Trophoblast cell (in vitro differentiated cells and primary cell): ENCODE results near the gene CDK10.

Experiments
- DNase-seq, 2 donors: peaks; one replicate each; pipeline ENCODE4 v3.0.0-alpha.2; 2016
- H2AFZ ChIP-seq: 2 replicates; pipeline ENCODE4 v1.6.1; 2013; ENCODE audit warnings: low read length, moderate library complexity, mild to moderate bottlenecking; ENCODE audit not compliant: insufficient read depth, poor library complexity
- H2AK5ac ChIP-seq: 2 replicates; pipeline ENCODE4 v1.6.1; 2013; ENCODE audit warnings: mild to moderate bottlenecking, low read length
- H2BK120ac ChIP-seq: 2 replicates; pipeline ENCODE4 v1.6.1; 2013; ENCODE audit warnings: low read length, mild to moderate bottlenecking, moderate library complexity; ENCODE audit not compliant: insufficient read depth, poor library complexity
- H2BK12ac ChIP-seq: 2 replicates; pipeline ENCODE4 v1.6.1; 2013; ENCODE audit warnings: mild to moderate bottlenecking, low read length, moderate library complexity
- H2BK5ac ChIP-seq: 2 replicates; pipeline ENCODE4 v1.6.1; 2013; ENCODE audit warnings: low read length, low read depth, moderate library complexity, mild to moderate bottlenecking; ENCODE audit not compliant: poor library complexity
- H3K14ac ChIP-seq: 2 replicates; pipeline ENCODE4 v1.6.1; 2013; ENCODE audit warnings: mild to moderate bottlenecking, low read length
- H3K18ac ChIP-seq: 2 replicates; pipeline ENCODE4 v1.6.1; 2013; ENCODE audit warnings: mild to moderate bottlenecking, low read length
- H3K23ac ChIP-seq: 2 replicates; pipeline ENCODE4 v1.6.1; 2013; ENCODE audit warnings: low read length
- H3K27ac ChIP-seq: 2 replicates; pipeline ENCODE4 v1.5.1; 2013; ENCODE audit warnings: low read depth, mild to moderate bottlenecking, inconsistent platforms, low read length, moderate library complexity
- H3K27me3 ChIP-seq: 2 replicates; pipeline ENCODE4 v1.6.1; 2013; ENCODE audit warnings: inconsistent platforms, mild to moderate bottlenecking, low read length, moderate library complexity; ENCODE audit not compliant: insufficient read depth
- H3K36me3 ChIP-seq, 2 experiments: 1 replicate in 1 of 2; 2 replicates in 1 of 2; pipeline ENCODE4 v1.6.1; 2013; ENCODE audit warnings: low read length in 2 of 2, mild to moderate bottlenecking in 2 of 2, moderate library complexity in 1 of 2; ENCODE audit not compliant: insufficient read depth in 2 of 2, control insufficient read depth in 1 of 2
- H3K4ac ChIP-seq: 2 replicates; pipeline ENCODE4 v1.6.1; 2013; ENCODE audit warnings: low read depth, mild to moderate bottlenecking, low read length, moderate library complexity
- H3K4me1 ChIP-seq, 2 experiments: 1 replicate in 1 of 2; 2 replicates in 1 of 2; pipeline ENCODE4 v1.6.1; 2013; ENCODE audit warnings: low read length in 2 of 2, mild to moderate bottlenecking in 2 of 2, moderate library complexity in 1 of 2; ENCODE audit not compliant: insufficient read depth in 2 of 2, control insufficient read depth in 1 of 2
- H3K4me2 ChIP-seq: 2 replicates; pipeline ENCODE4 v1.6.1; 2013; ENCODE audit warnings: inconsistent platforms, mild to moderate bottlenecking, low read length, moderate library complexity
- H3K4me3 ChIP-seq: 2 replicates; pipeline ENCODE4 v1.5.1; 2013; ENCODE audit warnings: mild to moderate bottlenecking, low read depth, low read length, inconsistent platforms
- H3K79me1 ChIP-seq: one replicate; pipeline ENCODE4 v1.6.1; 2013; ENCODE audit warnings: low read length
- H3K79me2 ChIP-seq: 2 replicates; pipeline ENCODE4 v1.6.1; 2013; ENCODE audit warnings: low read length, mild to moderate bottlenecking; ENCODE audit not compliant: control insufficient read depth, insufficient read depth, poor library complexity
- H3K9ac ChIP-seq: 2 replicates; pipeline ENCODE4 v1.6.1; 2013; ENCODE audit warnings: mild to moderate bottlenecking, low read length
- H3K9me3 ChIP-seq: 2 replicates; pipeline ENCODE4 v1.6.1; 2013; ENCODE audit warnings: low read depth, mild to moderate bottlenecking, control low read depth, inconsistent platforms, low read length; ENCODE audit not compliant: insufficient read depth
- H4K12ac ChIP-seq: 2 replicates; pipeline ENCODE4 v1.6.1; 2013; ENCODE audit warnings: low read depth, mild to moderate bottlenecking, low read length, moderate library complexity
- H4K8ac ChIP-seq: 2 replicates; pipeline ENCODE4 v1.6.1; 2013; ENCODE audit warnings: low read depth, mild to moderate bottlenecking, low read length, moderate library complexity
- H4K91ac ChIP-seq: one replicate; pipeline ENCODE4 v1.6.1; 2013; ENCODE audit warnings: low read depth, mild to moderate bottlenecking, low read length, moderate library complexity
- WGBS: extraction: QIAGEN DNeasy Blood & Tissue Kit; methylation state at CpG from one replicate; pipeline ENCODE4 v1.1.7; 2013; ENCODE audit warnings: missing lambda C conversion rate; ENCODE audit not compliant: insufficient read length, insufficient coverage; ENCODE audit errors: extremely low coverage; 5-methylcytosine and 5-hydroxymethylcytosine counted together

Gene CDK10

DNA sequence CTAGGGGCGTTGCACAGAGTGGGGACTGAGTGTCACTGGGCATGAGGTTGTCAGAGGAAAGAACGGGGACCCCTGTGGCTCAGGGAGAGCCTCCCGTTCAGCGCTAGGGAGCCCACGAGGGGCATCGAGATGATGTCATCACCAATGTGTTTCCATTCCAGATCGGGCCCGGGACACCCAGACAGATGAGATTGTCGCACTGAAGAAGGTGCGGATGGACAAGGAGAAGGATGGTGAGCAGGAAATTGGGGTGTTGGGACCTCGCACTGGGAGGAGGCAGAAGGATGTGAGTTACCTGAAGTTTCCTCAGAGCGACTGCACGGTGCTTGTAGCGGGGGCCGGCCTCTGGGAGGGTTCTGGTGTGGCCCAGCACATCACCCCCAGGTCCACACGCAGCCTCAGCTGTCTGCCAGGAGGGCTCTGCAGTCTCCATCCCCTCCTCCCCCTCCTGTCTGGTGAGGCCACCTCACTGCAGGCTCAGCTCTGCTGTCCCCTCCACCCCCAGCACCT is 4.0 kb downstream of the CDK10 start:
- Histone ChIP-seq H4K8ac (no peak overlapping the region), H3K36me3 (peaks cover 54 to 59% of the 10 kb centered on the region in 2 experiments)

DNA sequence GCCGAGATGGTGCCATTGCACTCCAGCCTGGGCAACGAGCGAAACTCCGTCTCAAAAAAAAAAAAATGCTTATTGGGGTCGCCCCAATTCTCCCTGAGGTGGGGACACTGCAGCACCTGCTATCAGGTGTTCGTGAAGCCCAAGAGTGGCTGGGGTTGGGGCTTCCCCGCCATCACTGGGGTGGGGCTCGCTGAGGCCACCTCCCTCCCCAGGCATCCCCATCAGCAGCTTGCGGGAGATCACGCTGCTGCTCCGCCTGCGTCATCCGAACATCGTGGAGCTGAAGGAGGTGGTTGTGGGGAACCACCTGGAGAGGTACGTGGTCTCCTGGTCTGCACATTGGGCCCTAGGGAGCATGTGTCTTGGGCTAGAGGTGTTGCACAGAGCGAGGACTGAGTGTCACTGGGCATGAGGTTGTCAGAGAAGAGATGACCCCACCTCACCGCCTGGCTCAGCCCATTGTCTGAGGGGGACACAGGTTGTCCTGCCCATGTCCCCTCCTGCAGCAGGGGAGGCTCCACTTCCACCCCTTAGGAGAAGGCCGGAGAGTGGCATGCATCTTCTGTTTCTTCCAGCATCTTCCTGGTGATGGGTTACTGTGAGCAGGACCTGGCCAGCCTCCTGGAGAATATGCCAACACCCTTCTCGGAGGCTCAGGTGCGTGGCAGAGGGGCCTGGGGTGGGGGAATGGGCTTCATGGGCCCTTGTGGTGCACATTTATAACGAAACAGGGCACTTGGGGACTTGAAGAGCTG is 4.9 kb downstream of the CDK10 start:
- H3K4me3 ChIP-seq, result no peak overlapping the region
- no peak overlapping the region for H4K8ac ChIP-seq
- H3K23ac ChIP-seq, result no peak overlapping the region
- no peak overlapping the region for H2BK120ac ChIP-seq
- H3K14ac ChIP-seq, result no peak overlapping the region
- H3K27ac ChIP-seq, result no peak overlapping the region
- H2AK5ac ChIP-seq, result no peak overlapping the region
- H3K36me3 ChIP-seq, result peaks cover 58 to 63% of the 10 kb centered on the region in 2 experiments
- no CpG with 5 or more reads among the region's 21 CpGs for WGBS
- peaks cover 6 to 7% of the 10 kb centered on the region in 2 experiments for H3K4me1 ChIP-seq
- H3K9me3 ChIP-seq, result peaks cover 4% of the 10 kb centered on the region
- no peak for DNase-seq
- no peak overlapping the region for H3K4me2 ChIP-seq
- peaks cover 8% of the 10 kb centered on the region for H3K79me2 ChIP-seq
- H2BK12ac ChIP-seq, result no peak overlapping the region
- H2BK5ac ChIP-seq, result no peak overlapping the region
- no peak overlapping the region for H3K18ac ChIP-seq
- no peak overlapping the region for H3K9ac ChIP-seq
- no peak overlapping the region for H3K4ac ChIP-seq
- H3K79me1 ChIP-seq, result peaks cover 6% of the 10 kb centered on the region
- no peak overlapping the region for H4K91ac ChIP-seq
- no peak overlapping the region for H4K12ac ChIP-seq
- H2AFZ ChIP-seq, result no peak overlapping the region
- no peaks in the 10 kb centered on the region for H3K27me3 ChIP-seq

More for the DNA sequence above, 4.0 kb downstream of the CDK10 start:
- Histone ChIP-seq H3K27ac (no peak overlapping the region), H3K79me1 (peaks cover 6% of the 10 kb centered on the region), H3K23ac (no peak overlapping the region), H3K18ac (no peak overlapping the region), H3K4me2 (no peak overlapping the region), H3K79me2 (peaks cover 8% of the 10 kb centered on the region), H3K4me3 (no peak overlapping the region), H3K4ac (no peak overlapping the region), H3K4me1 (peaks cover 6 to 7% of the 10 kb centered on the region in 2 experiments), H4K91ac (no peak overlapping the region), H2BK12ac (no peak overlapping the region), H2BK5ac (no peak overlapping the region), H3K9ac (no peak overlapping the region), H3K27me3 (no peaks in the 10 kb centered on the region), H2AFZ (no peak overlapping the region), H4K12ac (no peak overlapping the region), H2BK120ac (no peak overlapping the region), H3K9me3 (peaks cover 8% of the 10 kb centered on the region), H2AK5ac (no peak overlapping the region), H3K14ac (no peak overlapping the region)
- no peak for DNase-seq
- no CpG with 5 or more reads among the region's 16 CpGs for WGBS

DNA sequence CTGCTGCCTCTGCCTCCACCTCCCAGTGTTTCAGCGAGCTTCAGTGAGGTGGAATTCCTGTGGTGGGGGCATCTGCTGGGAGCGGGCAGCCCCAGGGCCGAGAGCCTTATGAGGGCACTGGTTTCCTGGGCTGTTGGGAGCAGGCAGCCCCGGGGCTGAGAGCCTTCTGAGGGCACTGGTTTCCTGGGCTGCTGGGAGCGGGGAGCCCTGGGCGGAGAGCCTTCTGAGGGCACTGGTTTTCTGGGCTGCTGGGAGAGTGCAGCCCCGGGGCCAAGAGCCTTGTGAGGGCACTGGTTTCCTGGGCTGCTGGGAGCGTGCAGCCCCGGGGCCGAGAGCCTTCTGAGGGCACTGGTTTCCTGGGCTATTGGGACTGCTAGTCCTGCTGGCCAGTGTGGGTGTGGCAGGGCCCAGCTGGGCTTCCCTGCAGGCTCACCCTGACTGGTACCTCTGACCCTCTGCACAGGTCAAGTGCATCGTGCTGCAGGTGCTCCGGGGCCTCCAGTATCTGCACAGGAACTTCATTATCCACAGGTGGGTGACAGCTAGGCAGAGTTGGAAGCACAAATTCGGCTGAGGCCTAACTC is 5.6 kb downstream of the CDK10 start:
- no peak overlapping the region for H2BK120ac ChIP-seq
- H3K36me3 ChIP-seq, result peaks cover 64 to 67% of the 10 kb centered on the region in 2 experiments
- DNase-seq, result no peak
- H4K8ac ChIP-seq, result no peak overlapping the region
- no peak overlapping the region for H4K12ac ChIP-seq
- H3K18ac ChIP-seq, result no peak overlapping the region
- no peak overlapping the region for H3K14ac ChIP-seq
- no peak overlapping the region for H2BK5ac ChIP-seq
- H3K4ac ChIP-seq, result no peak overlapping the region
- H3K27me3 ChIP-seq, result no peaks in the 10 kb centered on the region
- H3K9me3 ChIP-seq, result peaks cover 4% of the 10 kb centered on the region
- H3K4me3 ChIP-seq, result no peak overlapping the region
- no peak overlapping the region for H2BK12ac ChIP-seq
- no peak overlapping the region for H3K23ac ChIP-seq
- H2AFZ ChIP-seq, result no peak overlapping the region
- H4K91ac ChIP-seq, result no peak overlapping the region
- peaks cover 5% of the 10 kb centered on the region for H3K79me2 ChIP-seq
- WGBS, result no CpG with 5 or more reads among the region's 13 CpGs
- peaks cover 6 to 7% of the 10 kb centered on the region in 2 experiments for H3K4me1 ChIP-seq
- no peak overlapping the region for H3K27ac ChIP-seq
- no peak overlapping the region for H2AK5ac ChIP-seq
- H3K4me2 ChIP-seq, result no peak overlapping the region
- no peak overlapping the region for H3K9ac ChIP-seq
- peaks cover 2% of the 10 kb centered on the region for H3K79me1 ChIP-seq

DNA sequence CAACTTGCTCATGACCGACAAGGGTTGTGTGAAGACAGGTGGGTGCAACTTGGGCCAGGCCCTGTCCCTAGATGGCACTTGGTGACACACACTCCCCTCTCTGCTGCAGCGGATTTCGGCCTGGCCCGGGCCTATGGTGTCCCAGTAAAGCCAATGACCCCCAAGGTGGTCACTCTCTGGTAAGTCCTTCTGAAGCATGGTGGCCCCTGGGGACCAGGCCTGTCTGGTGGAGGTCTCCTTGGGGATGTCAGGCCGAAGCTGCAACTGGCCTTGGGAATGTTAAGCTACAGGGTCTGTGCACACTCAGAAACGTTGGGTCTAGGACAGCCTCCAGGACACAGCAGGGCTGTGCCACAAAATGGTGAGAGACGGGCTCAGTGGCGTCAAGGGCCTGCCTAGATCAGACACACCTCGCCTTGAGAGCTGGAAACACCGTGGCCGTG is 6.8 kb downstream of the CDK10 start:
- WGBS, result no CpG with 5 or more reads among the region's 11 CpGs
- Histone ChIP-seq H2BK120ac (no peak overlapping the region), H3K27me3 (no peaks in the 10 kb centered on the region), H3K14ac (no peak overlapping the region), H3K79me2 (no peaks in the 10 kb centered on the region), H3K79me1 (no peaks in the 10 kb centered on the region), H3K9me3 (peaks cover 4% of the 10 kb centered on the region), H3K4ac (no peak overlapping the region), H3K23ac (no peak overlapping the region), H3K4me3 (no peak overlapping the region), H4K12ac (no peak overlapping the region), H4K8ac (no peak overlapping the region), H2BK5ac (no peak overlapping the region), H2AFZ (no peak overlapping the region), H3K36me3 (peaks cover 76% of the 10 kb centered on the region in 2 experiments), H4K91ac (no peak overlapping the region), H2AK5ac (no peak overlapping the region), H3K4me1 (no peaks in the 10 kb centered on the region), H3K18ac (no peak overlapping the region), H3K27ac (no peak overlapping the region), H3K9ac (no peak overlapping the region), H2BK12ac (no peak overlapping the region), H3K4me2 (no peak overlapping the region)
- no peak for DNase-seq
